Neural crest cell (in vitro differentiated cells): ENCODE results near the gene COL9A3. TPM values are rescaled to one million over a fixed set of nuclear protein-coding genes. Genes with fewer than 3 reads are reported as not detected.
"Not testable (repeated sequence)": the region's sequence is repeated elsewhere in the genome, so short reads cannot be mapped to it uniquely, and the experiment has no call there.

Source experiments
- DNase-seq: peaks from one replicate; pipeline ENCODE4 v3.0.0; 2021; ENCODE audit warnings: low read depth, mixed read lengths, low spot score
- H3K27ac Mint-ChIP-seq: one replicate; pipeline ENCODE4 v1.8.0; 2021; ENCODE audit warnings: mild to moderate bottlenecking, mixed read lengths; ENCODE audit not compliant: unreplicated experiment
- H3K27me3 Mint-ChIP-seq: 2 replicates; pipeline ENCODE4 v1.8.0; 2021; ENCODE audit warnings: low read depth, mild to moderate bottlenecking, mixed read lengths
- H3K36me3 Mint-ChIP-seq: 2 replicates; pipeline ENCODE4 v1.8.0; 2021; ENCODE audit warnings: low read depth, mild to moderate bottlenecking, mixed read lengths
- H3K4me1 Mint-ChIP-seq: 2 replicates; pipeline ENCODE4 v1.8.0; 2021; ENCODE audit warnings: mixed read lengths
- H3K4me3 Mint-ChIP-seq: one replicate; pipeline ENCODE4 v1.8.0; 2021; ENCODE audit warnings: mild to moderate bottlenecking, mixed read lengths
- H3K9me3 Mint-ChIP-seq: 2 replicates; pipeline ENCODE4 v1.8.0; 2021; ENCODE audit warnings: mixed read lengths
- total RNA-seq: library from RNA; stranded (reverse); gene quantifications from 2 replicates; pipeline ENCODE4 v1.2.1, GENCODE V29; 2021
- TF ChIP-seq, protein P1 (sequence below): fragments of 200-600 bp; sonication (generic); conservative IDR thresholded peaks from 2 replicates; pipeline ENCODE4 v1.5.0; 2021; ENCODE audit warnings: antibody characterized with exemption, mild to moderate bottlenecking

The COL9A3 gene
- total RNA-seq, 1 donor from 2014 or later, result 4.6 TPM

DNA sequence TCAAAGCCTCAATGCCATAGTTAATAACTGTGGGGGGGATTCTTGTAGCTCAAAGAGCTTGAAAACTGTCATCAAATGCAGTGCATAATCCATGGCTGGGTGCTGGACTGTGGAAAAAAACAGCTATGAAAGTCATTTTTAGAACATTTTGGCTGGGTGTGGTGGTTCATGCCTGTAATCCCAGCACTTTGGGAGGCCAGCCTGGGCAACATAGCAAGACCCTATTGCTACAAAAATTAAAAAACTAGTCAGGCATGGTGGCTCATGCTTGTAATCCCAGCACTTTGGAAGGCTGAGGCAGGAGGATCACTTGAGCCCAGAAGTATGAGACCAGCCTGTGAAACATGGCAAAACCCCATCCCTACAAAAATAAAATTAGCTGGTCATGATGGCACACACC lies 32.6 kb downstream of the COL9A3 start:
- TF ChIP-seq, protein P1, sequence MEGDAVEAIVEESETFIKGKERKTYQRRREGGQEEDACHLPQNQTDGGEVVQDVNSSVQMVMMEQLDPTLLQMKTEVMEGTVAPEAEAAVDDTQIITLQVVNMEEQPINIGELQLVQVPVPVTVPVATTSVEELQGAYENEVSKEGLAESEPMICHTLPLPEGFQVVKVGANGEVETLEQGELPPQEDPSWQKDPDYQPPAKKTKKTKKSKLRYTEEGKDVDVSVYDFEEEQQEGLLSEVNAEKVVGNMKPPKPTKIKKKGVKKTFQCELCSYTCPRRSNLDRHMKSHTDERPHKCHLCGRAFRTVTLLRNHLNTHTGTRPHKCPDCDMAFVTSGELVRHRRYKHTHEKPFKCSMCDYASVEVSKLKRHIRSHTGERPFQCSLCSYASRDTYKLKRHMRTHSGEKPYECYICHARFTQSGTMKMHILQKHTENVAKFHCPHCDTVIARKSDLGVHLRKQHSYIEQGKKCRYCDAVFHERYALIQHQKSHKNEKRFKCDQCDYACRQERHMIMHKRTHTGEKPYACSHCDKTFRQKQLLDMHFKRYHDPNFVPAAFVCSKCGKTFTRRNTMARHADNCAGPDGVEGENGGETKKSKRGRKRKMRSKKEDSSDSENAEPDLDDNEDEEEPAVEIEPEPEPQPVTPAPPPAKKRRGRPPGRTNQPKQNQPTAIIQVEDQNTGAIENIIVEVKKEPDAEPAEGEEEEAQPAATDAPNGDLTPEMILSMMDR, result no peak

DNA sequence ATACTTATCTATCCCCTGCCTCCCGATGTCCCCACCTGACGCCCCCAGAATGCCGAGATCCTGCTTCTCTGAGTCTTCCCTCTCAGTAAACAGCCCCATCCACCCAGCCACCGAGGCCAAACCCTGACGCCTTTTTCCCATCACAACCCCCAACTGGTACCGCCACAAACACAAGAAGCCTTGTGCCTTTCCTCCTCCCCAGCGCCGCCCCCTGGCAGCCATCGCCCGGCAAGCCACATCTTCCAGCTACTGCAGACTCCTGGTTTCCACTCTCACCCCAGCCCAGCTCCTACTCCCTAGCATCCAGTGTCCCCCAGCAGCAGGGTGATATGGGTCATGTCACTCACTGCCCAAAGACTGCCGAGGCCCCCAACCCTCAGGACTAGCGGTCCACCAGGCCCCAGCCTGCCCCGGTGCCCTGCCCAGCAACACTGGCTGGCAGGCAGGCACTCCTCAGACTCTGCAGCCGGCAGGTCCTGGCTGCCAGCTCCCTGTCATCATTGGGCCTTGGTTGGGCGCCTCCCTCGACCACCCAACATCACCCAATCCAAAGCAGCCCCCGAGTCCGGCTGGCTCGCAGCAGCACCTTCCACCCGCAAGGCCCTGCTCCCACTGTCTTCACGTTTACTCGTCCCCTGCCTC lies 33.6 kb downstream of the COL9A3 start:
- H3K4me3 Mint-ChIP-seq, result no peak overlapping the region
- H3K27ac Mint-ChIP-seq, result no peak overlapping the region
- H3K9me3 Mint-ChIP-seq, result no peaks in the 10 kb centered on the region
- no peak for DNase-seq
- no peaks in the 10 kb centered on the region for H3K27me3 Mint-ChIP-seq
- peaks cover 23% of the 10 kb centered on the region for H3K4me1 Mint-ChIP-seq
- TF ChIP-seq, protein P1, result no peak
- H3K36me3 Mint-ChIP-seq, result peaks cover 23% of the 10 kb centered on the region

More for the DNA sequence above, 32.6 kb downstream of the COL9A3 start:
- H3K4me1 Mint-ChIP-seq, result peaks cover 23% of the 10 kb centered on the region
- no peak for DNase-seq
- no peaks in the 10 kb centered on the region for H3K27me3 Mint-ChIP-seq
- peaks cover 22% of the 10 kb centered on the region for H3K36me3 Mint-ChIP-seq
- no peaks in the 10 kb centered on the region for H3K9me3 Mint-ChIP-seq
- H3K4me3 Mint-ChIP-seq, result no peak overlapping the region
- no peak overlapping the region for H3K27ac Mint-ChIP-seq

DNA sequence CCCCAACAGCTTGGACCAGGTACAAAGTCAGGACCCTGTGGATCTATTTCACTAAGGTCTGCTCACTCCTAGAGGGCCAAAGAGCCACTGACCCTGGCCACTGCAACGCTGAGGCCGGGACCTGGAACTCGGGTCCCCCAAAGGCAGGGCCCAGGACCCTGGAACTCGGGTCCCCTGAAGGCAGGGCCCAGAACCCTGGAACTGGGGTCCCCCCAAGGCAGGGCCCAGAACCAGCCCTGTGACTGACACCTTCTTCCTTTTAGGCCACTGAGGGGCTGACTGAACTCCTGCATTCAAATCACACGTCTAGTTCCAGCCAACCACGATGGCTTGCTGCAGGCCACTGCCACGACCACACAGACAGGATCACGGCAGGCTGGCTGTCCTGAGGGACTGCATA lies 35.3 kb downstream of the COL9A3 start:
- peaks cover 23% of the 10 kb centered on the region for H3K36me3 Mint-ChIP-seq
- peaks cover 12% of the 10 kb centered on the region for H3K4me1 Mint-ChIP-seq
- no peak for DNase-seq
- no peak overlapping the region for H3K27ac Mint-ChIP-seq
- no peaks in the 10 kb centered on the region for H3K27me3 Mint-ChIP-seq
- TF ChIP-seq, protein P1, result no peak
- no peak overlapping the region for H3K4me3 Mint-ChIP-seq
- H3K9me3 Mint-ChIP-seq, result no peaks in the 10 kb centered on the region

DNA sequence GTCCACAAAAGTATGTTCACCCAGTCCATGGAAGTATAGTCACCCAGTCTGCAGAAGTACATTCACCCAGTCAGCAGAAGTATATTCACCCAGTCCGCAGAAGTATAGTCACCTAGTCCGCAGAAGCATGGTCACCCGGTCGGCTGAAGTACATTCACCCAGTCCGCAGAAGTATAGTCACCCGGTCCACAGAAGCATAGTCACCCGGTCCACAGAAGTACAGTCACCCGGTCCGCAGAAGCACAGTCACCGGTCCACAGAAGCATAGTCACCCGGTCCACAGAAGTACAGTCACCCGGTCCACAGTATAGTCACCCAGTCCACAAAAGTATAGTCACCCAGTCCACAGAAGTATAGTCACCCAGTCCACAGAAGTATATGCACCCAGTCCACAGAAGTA lies 36.0 kb downstream of the COL9A3 start:
- Mint-ChIP-seq H3K4me3 (no peak overlapping the region), H3K27ac (no peak overlapping the region), H3K4me1 (peaks cover 8% of the 10 kb centered on the region), H3K36me3 (peaks cover 20% of the 10 kb centered on the region), H3K27me3 (no peaks in the 10 kb centered on the region), H3K9me3 (no peaks in the 10 kb centered on the region)
- TF ChIP-seq, protein P1, result no peak
- DNase-seq, result no peak

DNA sequence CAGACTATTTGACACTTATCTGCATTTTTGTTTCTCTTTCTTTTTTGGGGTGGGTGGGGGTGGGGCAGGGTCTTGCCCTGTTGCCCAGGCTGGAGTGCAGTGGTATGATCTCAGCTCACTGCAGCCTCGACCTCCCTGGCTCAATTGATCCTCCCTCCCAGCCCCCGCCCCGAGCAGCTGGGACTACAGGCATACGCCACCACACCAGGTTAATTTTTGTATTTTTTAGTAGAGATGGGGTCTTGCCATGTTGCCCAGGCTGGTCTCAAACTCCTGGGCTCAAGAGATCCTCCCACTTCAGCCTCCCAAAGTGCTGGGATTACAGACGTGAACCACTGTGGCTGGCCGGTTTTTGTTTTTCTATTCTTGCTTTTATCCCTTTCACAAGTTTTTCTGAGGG lies 36.5 kb downstream of the COL9A3 start:
- H3K36me3 Mint-ChIP-seq, result peaks cover 18% of the 10 kb centered on the region
- not testable (repeated sequence) for H3K27ac Mint-ChIP-seq, H3K4me1 Mint-ChIP-seq, H3K27me3 Mint-ChIP-seq, H3K4me3 Mint-ChIP-seq, DNase-seq, H3K9me3 Mint-ChIP-seq

DNA sequence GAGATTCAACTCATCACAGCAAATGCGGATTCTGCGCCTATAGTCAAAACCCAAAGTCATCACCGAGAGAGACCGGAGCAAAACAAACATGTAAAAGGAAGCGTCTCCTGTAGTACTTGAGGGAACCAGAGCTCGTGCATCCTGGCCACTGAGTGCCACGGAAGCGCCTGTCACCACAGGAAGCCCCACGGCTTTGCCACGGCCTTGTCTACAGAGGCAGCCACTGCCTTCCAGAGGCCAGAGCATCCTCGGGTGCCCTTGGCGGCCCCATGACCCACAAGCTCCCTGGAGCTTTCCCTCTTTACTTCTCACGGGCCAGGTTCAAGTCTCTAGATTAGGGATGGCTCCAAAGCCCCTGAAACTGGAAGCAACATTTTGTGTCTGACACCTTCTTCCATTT lies 37.3 kb downstream of the COL9A3 start:
- peaks cover 9% of the 10 kb centered on the region for H3K4me1 Mint-ChIP-seq
- peaks cover 18% of the 10 kb centered on the region for H3K36me3 Mint-ChIP-seq
- no peak overlapping the region for H3K27ac Mint-ChIP-seq
- DNase-seq, result no peak
- H3K9me3 Mint-ChIP-seq, result no peaks in the 10 kb centered on the region
- TF ChIP-seq, protein P1, result no peak
- no peaks in the 10 kb centered on the region for H3K27me3 Mint-ChIP-seq
- no peak overlapping the region for H3K4me3 Mint-ChIP-seq
